Neuronal stem cell (in vitro differentiated cells): Measurements from ENCODE around the gene IRS1.

Experiments
- DNase-seq: peaks from one replicate; pipeline ENCODE4 v3.0.0-alpha.2; 2013; ENCODE audit warnings: low spot score
- H2AFZ ChIP-seq: one replicate; pipeline ENCODE4 v1.6.1; 2013; ENCODE audit warnings: mild to moderate bottlenecking, low read length, inconsistent platforms
- H2AK5ac ChIP-seq: 2 replicates; pipeline ENCODE4 v1.6.1; 2013; ENCODE audit warnings: low read depth, mild to moderate bottlenecking, inconsistent platforms, low read length, moderate library complexity, mixed read lengths
- H2BK120ac ChIP-seq: 2 replicates; pipeline ENCODE4 v1.6.1; 2013; ENCODE audit warnings: low read depth, mild to moderate bottlenecking, inconsistent platforms, low read length, moderate library complexity, mixed read lengths
- H2BK12ac ChIP-seq: one replicate; pipeline ENCODE4 v1.6.1; 2013; ENCODE audit warnings: low read length, inconsistent platforms
- H2BK15ac ChIP-seq: 2 replicates; pipeline ENCODE4 v1.6.1; 2013; ENCODE audit warnings: mild to moderate bottlenecking, low read length, inconsistent platforms, mixed read lengths
- H2BK5ac ChIP-seq: one replicate; pipeline ENCODE4 v1.6.1; 2013; ENCODE audit warnings: inconsistent platforms, mild to moderate bottlenecking, low read length, moderate library complexity
- H3K14ac ChIP-seq: one replicate; pipeline ENCODE4 v1.6.1; 2013; ENCODE audit warnings: low read length, inconsistent platforms
- H3K18ac ChIP-seq: 2 replicates; pipeline ENCODE4 v1.6.1; 2013; ENCODE audit warnings: low read length, inconsistent platforms
- H3K23ac ChIP-seq: 2 replicates; pipeline ENCODE4 v1.6.1; 2013; ENCODE audit warnings: low read depth, mild to moderate bottlenecking, mixed read lengths, low read length, inconsistent platforms; ENCODE audit not compliant: poor library complexity
- H3K27ac ChIP-seq: replicated peaks from 3 replicates; pipeline ENCODE4 v1.5.1; 2013; ENCODE audit warnings: low read length, inconsistent platforms
- H3K27me3 ChIP-seq, 3 experiments: 2 replicates each; pipeline ENCODE4 v1.6.1; 2013; ENCODE audit warnings: low read length in 3 of 3, mild to moderate bottlenecking in 2 of 3, inconsistent platforms in 1 of 3, low read depth in 1 of 3, mixed read lengths in 1 of 3, moderate library complexity in 1 of 3; ENCODE audit not compliant: control insufficient read depth in 3 of 3, insufficient read depth in 3 of 3
- H3K36me3 ChIP-seq, 2 donors: replicated peaks in 1 of 2; 2 replicates each; pipeline ENCODE4 v1.6.1; 2013; ENCODE audit warnings: low read length in 2 of 2; ENCODE audit not compliant: control insufficient read depth in 2 of 2, insufficient read depth in 2 of 2
- H3K4ac ChIP-seq: 2 replicates; pipeline ENCODE4 v1.6.1; 2013; ENCODE audit warnings: inconsistent platforms, mild to moderate bottlenecking, low read length, moderate library complexity
- H3K4me1 ChIP-seq, 2 donors: 1 replicate in 1 of 2; 2 replicates in 1 of 2; pipeline ENCODE4 v1.6.1; 2013; ENCODE audit warnings: low read length in 2 of 2, low read depth in 1 of 2; ENCODE audit not compliant: control insufficient read depth in 2 of 2, insufficient read depth in 1 of 2
- H3K4me2 ChIP-seq: one replicate; pipeline ENCODE4 v1.6.1; 2013; ENCODE audit warnings: mild to moderate bottlenecking, low read length, inconsistent platforms; ENCODE audit not compliant: insufficient read depth, poor library complexity, severe bottlenecking
- H3K4me3 ChIP-seq, 2 donors: 2 replicates each; pipeline ENCODE4 v1.5.1; 2013; ENCODE audit warnings: low read length in 2 of 2, mild to moderate bottlenecking in 2 of 2, inconsistent platforms in 1 of 2, moderate library complexity in 1 of 2
- H3K79me1 ChIP-seq: one replicate; pipeline ENCODE4 v1.6.1; 2013; ENCODE audit warnings: low read depth, mild to moderate bottlenecking, inconsistent platforms, low read length, moderate library complexity
- H3K9ac ChIP-seq: one replicate; pipeline ENCODE4 v1.6.1; 2013; ENCODE audit warnings: mild to moderate bottlenecking, low read depth, low read length, inconsistent platforms; ENCODE audit not compliant: poor library complexity
- H3K9me3 ChIP-seq, 2 donors: replicated peaks in 1 of 2; 2 replicates each; pipeline versions ENCODE3 to v1.6.1; 2013; ENCODE audit warnings: low read length in 2 of 2, mild to moderate bottlenecking in 2 of 2, inconsistent platforms in 1 of 2, low read depth in 1 of 2, mixed read lengths in 1 of 2, moderate library complexity in 1 of 2; ENCODE audit not compliant: control insufficient read depth in 2 of 2, insufficient read depth in 1 of 2
- H4K8ac ChIP-seq: one replicate; pipeline ENCODE4 v1.6.1; 2013; ENCODE audit warnings: low read depth, mild to moderate bottlenecking, inconsistent platforms, low read length, moderate library complexity
- H4K91ac ChIP-seq: one replicate; pipeline ENCODE4 v1.6.1; 2013; ENCODE audit warnings: low read length, low read depth, mild to moderate bottlenecking, inconsistent platforms; ENCODE audit not compliant: poor library complexity
- WGBS, 2 donors: extraction: QIAGEN DNeasy Blood & Tissue Kit; methylation state at CpG; one replicate each; pipeline ENCODE4 v1.1.7; 2013; ENCODE audit warnings: missing lambda C conversion rate in 2 of 2, mixed read lengths in 1 of 2; ENCODE audit not compliant: insufficient read length in 2 of 2, insufficient replicate concordance in 1 of 2; ENCODE audit errors: extremely low coverage in 2 of 2; 5-methylcytosine and 5-hydroxymethylcytosine counted together

IRS1 gene

GRCh38 chr2:226818930-226819329 is 19.3 kb upstream of the IRS1 start:
- no peak overlapping the region for H3K9ac ChIP-seq

GRCh38 chr2:226813148-226813701 is 13.6 kb upstream of the IRS1 start:
- H3K4me1 ChIP-seq: no peaks in the 10 kb centered on the region
- H3K9ac ChIP-seq: no peak overlapping the region
- no peak overlapping the region for H2AFZ ChIP-seq
- H3K4me2 ChIP-seq: no peak overlapping the region
- H4K91ac ChIP-seq: no peak overlapping the region
- H2BK12ac ChIP-seq: no peak overlapping the region
- no peak overlapping the region for H2BK120ac ChIP-seq
- H3K4ac ChIP-seq: no peak overlapping the region
- no peak overlapping the region for H3K4me3 ChIP-seq
- H3K36me3 ChIP-seq: no peaks in the 10 kb centered on the region
- H2BK15ac ChIP-seq: no peak overlapping the region
- H4K8ac ChIP-seq: no peak overlapping the region
- no peaks in the 10 kb centered on the region for H3K9me3 ChIP-seq
- no peak for DNase-seq
- no peak overlapping the region for H2AK5ac ChIP-seq
- H3K79me1 ChIP-seq: no peaks in the 10 kb centered on the region
- no CpG with 5 or more reads among the region's 1 CpG for WGBS, 2 donors
- no peak overlapping the region for H2BK5ac ChIP-seq
- no peak overlapping the region for H3K14ac ChIP-seq
- no peak overlapping the region for H3K23ac ChIP-seq
- H3K18ac ChIP-seq: no peak overlapping the region
- no peak overlapping the region for H3K27ac ChIP-seq
- no peaks in the 10 kb centered on the region for H3K27me3 ChIP-seq

More at GRCh38 chr2:226818930-226819329, 19.3 kb upstream of the IRS1 start:
- Histone ChIP-seq H4K91ac (no peak overlapping the region), H4K8ac (no peak overlapping the region), H3K79me1 (no peaks in the 10 kb centered on the region), H2BK12ac (no peak overlapping the region), H3K27me3 (no peaks in the 10 kb centered on the region), H3K18ac (no peak overlapping the region), H3K36me3 (no peaks in the 10 kb centered on the region), H2AK5ac (no peak overlapping the region), H3K4ac (no peak overlapping the region), H2BK120ac (no peak overlapping the region), H3K4me2 (no peak overlapping the region), H3K27ac (no peak overlapping the region), H2AFZ (no peak overlapping the region), H3K4me3 (no peak overlapping the region), H3K9me3 (peaks cover 0 to 2% of the 10 kb centered on the region in 2 donors), H3K23ac (no peak overlapping the region), H2BK15ac (no peak overlapping the region), H3K14ac (no peak overlapping the region), H2BK5ac (no peak overlapping the region), H3K4me1 (no peaks in the 10 kb centered on the region)
- no peak for DNase-seq
- WGBS, 2 donors: no CpG with 5 or more reads among the region's 3 CpGs

- Histone ChIP-seq H3K36me3 (peaks cover 0 to 2% of the 10 kb centered on the region in 2 donors), H2AFZ (no peak overlapping the region), H3K23ac (no peak overlapping the region), H3K4me3 (no peak overlapping the region), H3K18ac (no peak overlapping the region), H3K79me1 (peaks cover 6% of the 10 kb centered on the region), H2BK15ac (no peak overlapping the region), H3K4ac (no peak overlapping the region), H3K9ac (no peak overlapping the region), H3K9me3 (peaks cover 0 to 1% of the 10 kb centered on the region in 2 donors), H3K14ac (no peak overlapping the region), H3K27me3 (no peaks in the 10 kb centered on the region), H3K27ac (no peak overlapping the region), H2AK5ac (no peak overlapping the region), H3K4me2 (no peak overlapping the region), H4K8ac (no peak overlapping the region), H2BK5ac (no peak overlapping the region), H3K4me1 (peaks cover 3 to 6% of the 10 kb centered on the region in 2 donors), H2BK120ac (no peak overlapping the region), H4K91ac (no peak overlapping the region), H2BK12ac (no peak overlapping the region)
- no peak for DNase-seq
- no CpG with 5 or more reads among the region's 1 CpG for WGBS, 2 donors
These were observed 3.8 kb upstream of the IRS1 start for GRCh38 chr2:226803410-226803809.

GRCh38 chr2:226802573-226802972 is 3.0 kb upstream of the IRS1 start:
- H2BK12ac ChIP-seq: no peak overlapping the region
- H3K4me2 ChIP-seq: no peak overlapping the region
- no peak overlapping the region for H3K4me3 ChIP-seq
- no peak overlapping the region for H3K27ac ChIP-seq
- peaks cover 5 to 9% of the 10 kb centered on the region in 2 donors for H3K9me3 ChIP-seq
- no CpG with 5 or more reads among the region's 4 CpGs for WGBS, 2 donors
- peaks cover 15% of the 10 kb centered on the region for H3K79me1 ChIP-seq
- H2BK15ac ChIP-seq: no peak overlapping the region
- DNase-seq: no peak
- peaks cover 5 to 10% of the 10 kb centered on the region in 2 donors for H3K36me3 ChIP-seq
- no peak overlapping the region for H2BK120ac ChIP-seq
- H3K4me1 ChIP-seq: peaks cover 3 to 11% of the 10 kb centered on the region in 2 donors
- no peak overlapping the region for H2AK5ac ChIP-seq
- H4K8ac ChIP-seq: no peak overlapping the region
- H2AFZ ChIP-seq: no peak overlapping the region
- no peak overlapping the region for H2BK5ac ChIP-seq
- no peak overlapping the region for H4K91ac ChIP-seq
- H3K9ac ChIP-seq: no peak overlapping the region
- no peak overlapping the region for H3K14ac ChIP-seq
- H3K18ac ChIP-seq: no peak overlapping the region
- H3K4ac ChIP-seq: no peak overlapping the region
- no peaks in the 10 kb centered on the region for H3K27me3 ChIP-seq
- no peak overlapping the region for H3K23ac ChIP-seq
